Breast epithelium (tissue), 4 donors: Measurements from ENCODE around the gene WDTC1. TPM values are rescaled to one million over a fixed set of nuclear protein-coding genes. Genes with fewer than 3 reads are reported as not detected.

ENCODE experiments used
- DNase-seq, 2 donors: peaks; one replicate each; pipeline ENCODE4 v3.0.0-alpha.2; 2019; ENCODE audit warnings: low spot score in 2 of 2
- H3K27ac ChIP-seq, 2 donors: fragments of 200-600 bp; sonication (generic) in 1 of 2; one replicate each; pipeline ENCODE4 v1.5.1; 2016 to 2019; ENCODE audit warnings: mild to moderate bottlenecking in 1 of 2
- H3K27me3 ChIP-seq, 2 donors: fragments of 200-600 bp; sonication (generic) in 1 of 2; one replicate each; pipeline versions ENCODE4 v1.5.1 to v1.6.0; 2017 to 2019; ENCODE audit warnings: control low read depth in 1 of 2, mild to moderate bottlenecking in 1 of 2
- H3K36me3 ChIP-seq: fragments of 200-600 bp; one replicate; pipeline ENCODE4 v1.5.1; 2019
- H3K4me1 ChIP-seq, 2 donors: fragments of 200-600 bp; sonication (generic); one replicate each; pipeline ENCODE4 v1.5.1; 2016 to 2019; ENCODE audit warnings: control low read depth in 1 of 2
- H3K4me3 ChIP-seq, 3 donors: fragments of 200-600 bp; sonication (generic); 1 replicate in 2 of 3; 2 replicates in 1 of 3; pipeline ENCODE4 v1.5.1; 2016 to 2019; ENCODE audit warnings: mild to moderate bottlenecking in 3 of 3, moderate library complexity in 2 of 3
- H3K9me3 ChIP-seq, 2 donors: fragments of 200-600 bp; sonication (generic) in 1 of 2; one replicate each; pipeline ENCODE4 v1.5.1; 2016 to 2019; ENCODE audit warnings: control low read depth in 1 of 2
- CTCF ChIP-seq, 3 donors: fragments of 450-650 bp; IDR thresholded peaks; one replicate each; pipeline ENCODE4 v1.5.1; 2016 to 2017; ENCODE audit warnings: antibody characterized with exemption in 3 of 3, mild to moderate bottlenecking in 3 of 3, moderate library complexity in 3 of 3
- POLR2A ChIP-seq: fragments of 450-650 bp; IDR thresholded peaks from one replicate; pipeline ENCODE4 v1.6.1; 2016; ENCODE audit warnings: antibody characterized with exemption, mild to moderate bottlenecking, moderate library complexity
- POLR2AphosphoS5 ChIP-seq, 3 donors: sonication (generic); formaldehyde crosslinking; IDR thresholded peaks; one replicate each; pipeline ENCODE4 v1.6.1; 2017; ENCODE audit warnings: antibody characterized with exemption in 3 of 3
- intact Hi-C: fragments of 100-400 bp; cut with DNase I; formaldehyde crosslinking; loops from one replicate; pipeline ENCODE4 v1.15.1; 2023; ENCODE audit warnings: low total_unique reads
- total RNA-seq, 3 donors: library from RNA; depleted of rRNA; stranded (reverse); fragments of >200 nt; gene quantifications; one replicate each; pipeline ENCODE4 v1.1.0, GENCODE V29; 2016

Gene WDTC1
- total RNA-seq, 3 donors from 2014 or later, result 31.5 to 34.2 (median 33.4) TPM

GRCh38 chr1:27302612-27303011 lies 68.2 kb downstream of the WDTC1 start:
- DNase-seq, result no peak
- Histone ChIP-seq H3K27ac (peak overlapping the region in 1 of 2 donors; percentile 91), H3K27me3 (no peaks in the 10 kb centered on the region), H3K4me1 (peaks cover 23% of the 10 kb centered on the region in 2 donors), H3K4me3 (no peak overlapping the region), H3K9me3 (no peaks in the 10 kb centered on the region), H3K36me3 (no peaks in the 10 kb centered on the region)
- intact Hi-C loops, result loop anchor here (5.0 to 10.0 kb wide), 3 partner anchors 62 to 885 kb away; partner anchors contain the start of genes GPR3 and MAP3K6
- no peak for TF ChIP-seq POLR2AphosphoS5 (IDR thresholded peaks at IDR 0.05)
- no peak for TF ChIP-seq CTCF (IDR thresholded peaks at IDR 0.05)
- TF ChIP-seq POLR2A, result no peak

DNA sequence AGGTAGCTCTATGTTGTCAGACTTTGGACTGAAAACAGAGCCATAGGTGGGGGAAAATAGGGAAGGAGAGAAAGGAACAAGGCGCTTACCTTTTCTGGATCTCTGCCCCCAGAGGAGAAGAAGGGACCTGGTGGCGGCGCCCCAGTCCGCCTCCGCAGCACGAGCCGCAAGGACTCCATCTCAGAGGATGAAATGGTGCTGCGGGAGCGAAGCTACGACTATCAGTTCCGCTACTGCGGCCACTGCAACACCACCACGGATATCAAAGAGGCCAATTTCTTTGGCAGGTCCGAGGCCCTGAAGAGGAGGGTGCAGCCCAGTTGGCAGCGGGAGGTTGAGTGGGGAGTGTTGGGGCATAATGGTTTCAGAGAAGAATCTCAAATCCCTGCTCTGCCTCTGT lies 69.1 kb downstream of the WDTC1 start:
- TF ChIP-seq POLR2AphosphoS5 (IDR thresholded peaks at IDR 0.05), result no peak
- TF ChIP-seq POLR2A, result no peak
- TF ChIP-seq CTCF (IDR thresholded peaks at IDR 0.05), result no peak
- no peaks in the 10 kb centered on the region for H3K27me3 ChIP-seq
- H3K4me3 ChIP-seq, result no peak overlapping the region
- intact Hi-C loops, result loop anchor here (5.0 to 10.0 kb wide), 3 partner anchors 61 to 886 kb away; partner anchors contain the start of genes GPR3 and MAP3K6
- peak in 1 of 2 donors; percentile 35 for DNase-seq
- no peaks in the 10 kb centered on the region for H3K36me3 ChIP-seq
- H3K4me1 ChIP-seq, result peaks cover 23% of the 10 kb centered on the region in 2 donors
- H3K27ac ChIP-seq, result no peak overlapping the region
- H3K9me3 ChIP-seq, result no peaks in the 10 kb centered on the region

GRCh38 chr1:27306071-27306470 lies 71.6 kb downstream of the WDTC1 start:
- H3K36me3 ChIP-seq, result no peaks in the 10 kb centered on the region
- no peak overlapping the region for H3K27ac ChIP-seq
- H3K9me3 ChIP-seq, result no peaks in the 10 kb centered on the region
- intact Hi-C loops, result loop anchor here (10.0 kb wide), 2 partner anchors 59 to 89 kb away; partner anchors contain the start of genes GPR3 and MAP3K6
- peaks cover 3 to 7% of the 10 kb centered on the region in 2 donors for H3K4me1 ChIP-seq
- TF ChIP-seq POLR2AphosphoS5 (IDR thresholded peaks at IDR 0.05) (no peak), CTCF (IDR thresholded peaks at IDR 0.05) (no peak), POLR2A (no peak)
- peak in 1 of 2 donors; percentile 47 for DNase-seq
- H3K4me3 ChIP-seq, result no peak overlapping the region
- H3K27me3 ChIP-seq, result no peaks in the 10 kb centered on the region

GRCh38 chr1:27306892-27307761 lies 72.7 kb downstream of the WDTC1 start:
- intact Hi-C loops, result loop anchor here (10.0 kb wide), 2 partner anchors 58 to 88 kb away; partner anchors contain the start of genes GPR3 and MAP3K6
- no peak overlapping the region for H3K27ac ChIP-seq
- H3K9me3 ChIP-seq, result no peaks in the 10 kb centered on the region
- no peak for TF ChIP-seq CTCF (IDR thresholded peaks at IDR 0.05)
- no peak for TF ChIP-seq POLR2A
- no peak for TF ChIP-seq POLR2AphosphoS5 (IDR thresholded peaks at IDR 0.05)
- no peak overlapping the region for H3K4me3 ChIP-seq
- H3K4me1 ChIP-seq, result no peaks in the 10 kb centered on the region
- no peaks in the 10 kb centered on the region for H3K36me3 ChIP-seq
- no peaks in the 10 kb centered on the region for H3K27me3 ChIP-seq
- peak in 1 of 2 donors; percentile 28 for DNase-seq
